GM12872 (cell line): Measurements from ENCODE around the gene CHCHD6.

Experiments used
- TF ChIP-seq, protein P1 (sequence below): IDR thresholded peaks from 3 replicates; pipeline ENCODE4 v1.5.1; 2011; ENCODE audit warnings: low read depth, mild to moderate bottlenecking, low read length, moderate library complexity; ENCODE audit not compliant: insufficient read depth

The CHCHD6 gene

GRCh38 chr3:126854666-126855065 is 150.6 kb downstream of the CHCHD6 start:
- TF ChIP-seq, protein P1, sequence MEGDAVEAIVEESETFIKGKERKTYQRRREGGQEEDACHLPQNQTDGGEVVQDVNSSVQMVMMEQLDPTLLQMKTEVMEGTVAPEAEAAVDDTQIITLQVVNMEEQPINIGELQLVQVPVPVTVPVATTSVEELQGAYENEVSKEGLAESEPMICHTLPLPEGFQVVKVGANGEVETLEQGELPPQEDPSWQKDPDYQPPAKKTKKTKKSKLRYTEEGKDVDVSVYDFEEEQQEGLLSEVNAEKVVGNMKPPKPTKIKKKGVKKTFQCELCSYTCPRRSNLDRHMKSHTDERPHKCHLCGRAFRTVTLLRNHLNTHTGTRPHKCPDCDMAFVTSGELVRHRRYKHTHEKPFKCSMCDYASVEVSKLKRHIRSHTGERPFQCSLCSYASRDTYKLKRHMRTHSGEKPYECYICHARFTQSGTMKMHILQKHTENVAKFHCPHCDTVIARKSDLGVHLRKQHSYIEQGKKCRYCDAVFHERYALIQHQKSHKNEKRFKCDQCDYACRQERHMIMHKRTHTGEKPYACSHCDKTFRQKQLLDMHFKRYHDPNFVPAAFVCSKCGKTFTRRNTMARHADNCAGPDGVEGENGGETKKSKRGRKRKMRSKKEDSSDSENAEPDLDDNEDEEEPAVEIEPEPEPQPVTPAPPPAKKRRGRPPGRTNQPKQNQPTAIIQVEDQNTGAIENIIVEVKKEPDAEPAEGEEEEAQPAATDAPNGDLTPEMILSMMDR, result no peak

DNA sequence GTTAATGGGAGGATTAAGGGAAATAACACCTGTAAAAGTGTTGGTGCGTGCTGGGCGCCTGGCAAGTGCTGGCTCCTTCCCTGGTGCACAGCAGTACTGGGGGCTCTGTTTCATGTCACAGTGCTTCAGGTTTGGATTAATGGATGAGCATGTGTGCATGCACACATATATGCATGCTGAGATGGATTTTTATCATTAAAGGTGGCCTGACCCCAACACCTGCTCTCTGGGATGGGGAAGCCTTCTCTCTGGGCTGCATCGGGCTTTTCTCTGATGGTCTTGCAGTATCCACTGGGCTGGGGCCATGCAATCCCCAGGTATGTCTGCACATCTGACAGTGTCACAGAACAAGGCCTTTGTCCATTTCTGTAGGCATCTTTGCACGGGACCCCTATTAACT is 151.3 kb downstream of the CHCHD6 start:
- TF ChIP-seq, protein P1, result no peak

DNA sequence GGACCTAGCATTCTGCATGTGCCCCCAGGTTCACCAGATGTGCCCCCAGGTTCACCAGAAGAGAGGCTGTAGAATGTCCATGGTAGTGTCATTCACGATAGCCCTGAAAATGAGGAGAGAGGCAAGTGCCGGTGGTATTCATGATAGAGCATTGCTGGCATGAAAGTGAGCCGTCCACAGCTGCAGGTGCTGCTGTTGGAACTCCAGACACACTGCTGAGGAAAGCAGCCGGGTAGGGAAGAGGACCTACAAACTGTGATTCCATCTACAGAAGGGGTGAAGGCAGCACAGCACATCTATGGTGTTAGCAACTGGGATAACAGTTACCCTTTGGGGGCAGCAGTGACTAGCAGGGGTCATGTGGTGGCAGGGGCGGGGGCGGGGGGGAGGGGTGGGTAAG is 153.9 kb downstream of the CHCHD6 start:
- TF ChIP-seq, protein P1, result no peak

GRCh38 chr3:126858401-126858800 is 154.4 kb downstream of the CHCHD6 start:
- TF ChIP-seq, protein P1, result no peak

DNA sequence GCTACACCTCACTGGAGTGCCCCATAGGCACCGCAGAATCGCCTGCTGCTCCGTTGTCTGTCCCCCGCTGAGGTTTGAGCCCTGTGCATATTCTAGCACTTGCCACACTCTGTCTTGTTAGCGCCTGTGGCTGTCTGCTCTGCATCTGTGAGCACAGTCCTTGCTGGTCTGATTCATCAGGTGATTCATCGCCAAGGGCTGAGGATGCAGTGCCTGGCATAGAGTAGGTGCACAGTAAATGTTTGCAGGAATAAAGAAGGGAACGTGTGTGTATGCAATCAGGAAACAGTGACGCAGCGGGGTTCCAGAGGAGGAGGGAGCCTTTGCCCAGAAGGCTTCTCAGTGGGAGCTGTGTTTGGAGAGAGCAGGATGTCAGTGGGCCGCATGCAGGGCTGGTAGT is 154.8 kb downstream of the CHCHD6 start:
- TF ChIP-seq, protein P1, result no peak

DNA sequence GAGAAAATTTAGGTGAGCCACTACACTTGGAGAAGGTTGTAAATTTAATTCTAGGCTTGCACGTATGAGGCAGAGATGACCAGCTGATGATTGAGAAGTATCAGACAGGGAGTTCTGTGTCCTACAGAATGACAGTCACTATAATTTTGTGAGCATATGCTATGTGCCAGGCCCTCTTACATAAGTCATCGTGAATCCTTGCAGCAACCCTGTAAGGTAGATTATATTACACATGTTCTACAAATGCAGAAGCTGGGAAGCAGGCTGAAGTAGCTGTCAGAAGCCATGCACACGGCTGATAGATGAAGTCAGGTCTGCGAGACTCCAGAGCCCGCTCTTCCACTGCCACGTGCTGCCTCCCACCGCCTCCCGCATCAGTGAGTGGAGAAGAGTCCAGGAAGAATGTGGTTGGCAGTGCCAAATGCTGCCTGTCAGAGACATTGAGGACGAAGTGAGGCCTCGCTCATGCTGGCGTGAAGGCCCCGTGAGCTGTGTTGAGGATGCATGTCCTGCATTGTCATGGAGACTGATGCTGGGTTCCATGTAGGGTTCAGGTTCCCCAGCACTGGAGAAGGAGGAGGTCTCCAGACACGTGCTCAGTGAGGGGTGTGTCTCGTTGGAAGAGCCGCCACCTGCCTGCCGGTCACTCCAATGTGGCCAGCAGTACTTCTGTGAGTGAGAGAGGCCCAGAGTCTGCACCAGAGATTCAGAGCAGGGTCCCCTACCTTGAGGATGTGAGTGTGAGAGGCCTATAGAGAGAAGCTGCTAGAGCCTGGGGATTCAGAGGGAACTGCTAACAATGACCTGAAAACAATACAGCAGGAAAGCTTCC is 155.6 kb downstream of the CHCHD6 start:
- TF ChIP-seq, protein P1, result no peak

DNA sequence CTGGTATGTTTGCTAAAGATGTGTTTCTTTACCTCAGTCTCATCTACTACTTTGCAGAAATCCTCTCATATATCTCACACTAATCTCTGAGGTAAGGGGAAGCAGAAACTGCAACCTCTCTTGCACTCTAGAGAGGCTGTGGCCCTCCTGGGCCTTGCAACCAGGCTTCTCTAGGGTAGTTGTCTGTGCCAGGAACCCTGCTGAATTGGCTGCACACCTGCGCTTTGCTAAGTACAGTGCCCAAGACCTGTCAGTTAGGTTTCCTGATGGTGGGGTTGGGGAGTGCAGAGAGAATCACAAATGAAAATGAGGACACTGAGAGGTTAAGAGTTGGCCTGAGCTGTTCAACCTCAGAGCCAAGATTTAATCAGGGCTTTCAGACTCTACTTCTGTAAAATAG is 161.7 kb downstream of the CHCHD6 start:
- TF ChIP-seq, protein P1, result no peak
